ENCODE data around the gene SMOC1. TPM values are rescaled to one million over a fixed set of nuclear protein-coding genes. Genes with fewer than 3 reads are reported as not detected.

Gene SMOC1
- total and polyA plus RNA-seq, 7 donors, result 3.2 to 10.6 (median 6.2) TPM

DNA sequence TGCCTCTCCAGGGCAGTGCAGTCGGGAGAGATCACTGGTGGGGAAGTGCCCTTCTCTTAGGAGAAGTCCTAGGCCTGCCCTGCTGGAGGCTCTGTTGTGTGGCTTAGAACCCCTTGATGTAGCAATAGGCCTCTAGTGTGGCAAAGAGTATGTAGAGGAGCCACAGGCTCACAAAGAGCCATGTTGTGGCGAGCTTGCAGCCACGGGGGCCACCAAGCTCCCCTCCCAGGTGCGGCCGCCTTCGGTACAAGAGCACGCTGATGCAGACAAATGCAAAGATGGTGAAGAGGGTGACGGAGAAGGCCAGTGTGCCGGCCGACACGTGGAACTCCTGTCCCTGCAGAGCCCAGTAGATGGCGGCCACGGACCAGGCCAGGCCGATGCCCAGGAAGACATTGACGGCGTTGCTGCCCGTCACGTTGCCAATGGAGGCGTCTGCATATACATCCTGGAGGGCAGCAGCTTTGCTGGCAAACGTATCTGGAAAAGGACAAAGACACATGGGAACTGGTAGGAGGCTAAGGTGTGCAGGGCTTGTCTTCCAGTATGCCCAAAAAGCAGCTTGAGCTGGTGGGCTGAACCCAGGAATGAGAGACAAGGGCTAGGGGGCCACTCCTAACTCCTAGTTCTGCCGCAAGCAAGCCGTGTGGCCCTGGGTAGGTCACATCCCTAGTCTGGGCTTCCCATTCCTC, 166.8 kb downstream of the SMOC1 start:
- Histone ChIP-seq H3K9me3 (no peaks in the 10 kb centered on the region), H3K4me3 (no peak overlapping the region), H3K27ac (no peak overlapping the region), H3K36me3 (ENCODE audit: insufficient read depth in 1 of 2, low read depth in 1 of 2) (peaks cover 0 to 65% of the 10 kb centered on the region in 2 donors), H3K27me3 (ENCODE audit: insufficient read depth in 3 of 3, low read length in 2 of 3) (no peaks in the 10 kb centered on the region), H3K4me1 (no peaks in the 10 kb centered on the region)
- 33 to 37% (median 34%) methylated on average over 22 of the region's 22 CpGs for WGBS, 3 donors
- TF ChIP-seq CTCF (IDR thresholded peaks at IDR 0.05), result peak; percentile 75
- intact Hi-C loops (cut with DNase I), result loop anchor here (2.0 to 5.0 kb wide), 3 partner anchors 211 to 271 kb away; no protein-coding TSS in a partner anchor
- DNase-seq, result peak; percentile 56 to 82
- peak; percentile 83 to 89 (median 87) for ATAC-seq

DNA sequence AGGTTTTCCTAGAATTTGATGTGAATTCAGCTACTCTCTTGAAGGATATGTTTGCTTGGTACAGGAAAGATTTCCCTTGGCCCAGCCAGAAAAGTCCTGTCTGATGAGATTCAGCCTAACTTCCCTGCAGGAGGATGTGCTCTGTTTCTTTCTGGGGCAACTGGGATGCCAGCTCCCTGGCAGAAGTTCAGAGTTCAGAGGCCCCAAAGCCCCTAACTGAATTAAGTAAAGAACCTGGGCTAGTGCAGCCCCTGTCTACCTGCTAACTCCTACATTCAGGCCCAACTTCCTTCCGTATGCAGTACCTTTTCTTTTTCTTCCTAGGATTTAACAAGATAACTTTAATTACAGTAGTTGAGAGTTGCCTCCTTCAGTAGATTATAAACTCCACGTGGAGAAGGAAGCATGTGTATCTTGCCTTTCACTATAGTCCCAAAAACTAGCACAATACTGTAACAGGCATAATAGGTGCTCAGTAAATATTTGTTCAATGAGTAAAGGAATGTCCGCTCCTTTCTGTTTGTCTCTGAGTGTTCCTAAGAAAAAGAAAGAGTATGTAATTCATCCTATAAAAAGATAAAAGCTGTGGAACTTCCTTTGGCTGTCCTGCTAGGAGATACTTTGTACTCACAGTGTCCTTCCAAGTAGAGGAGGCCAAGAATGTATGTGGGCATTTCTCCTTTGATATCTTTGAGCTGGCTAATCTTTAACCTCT, 168.5 kb downstream of the SMOC1 start:
- Histone ChIP-seq H3K4me3 (no peak overlapping the region), H3K9me3 (no peaks in the 10 kb centered on the region), H3K4me1 (no peaks in the 10 kb centered on the region), H3K27me3 (ENCODE audit: insufficient read depth in 3 of 3, low read length in 2 of 3) (no peaks in the 10 kb centered on the region), H3K27ac (no peak overlapping the region), H3K36me3 (ENCODE audit: insufficient read depth in 1 of 2, low read depth in 1 of 2) (peaks cover 0 to 82% of the 10 kb centered on the region in 2 donors)
- ATAC-seq, result no peak
- 60 to 81% (median 63%) methylated on average over 3 of the region's 3 CpGs for WGBS, 3 donors
- intact Hi-C loops (cut with DNase I), result loop anchor here in 1 of 2 donors (2.0 to 5.0 kb wide), 2 partner anchors 209 to 270 kb away; no protein-coding TSS in a partner anchor
- DNase-seq, result no peak
- no peak for TF ChIP-seq CTCF (IDR thresholded peaks at IDR 0.05)

- no peaks in the 10 kb centered on the region for H3K9me3 ChIP-seq
- no peaks in the 10 kb centered on the region for H3K27me3 ChIP-seq (ENCODE audit: insufficient read depth in 3 of 3, low read length in 2 of 3)
- H3K4me1 ChIP-seq, result no peaks in the 10 kb centered on the region
- DNase-seq (no peak), ATAC-seq (no peak)
- intact Hi-C loops (cut with DNase I), result loop anchor here in 1 of 2 donors (5.0 kb wide), 1 partner anchor 269 kb away; no protein-coding TSS in a partner anchor
- H3K27ac ChIP-seq, result no peak overlapping the region
- no peak for TF ChIP-seq CTCF (IDR thresholded peaks at IDR 0.05)
- H3K4me3 ChIP-seq, result no peak overlapping the region
- peaks cover 0 to 85% of the 10 kb centered on the region in 2 donors for H3K36me3 ChIP-seq (ENCODE audit: insufficient read depth in 1 of 2, low read depth in 1 of 2)
- WGBS, 3 donors, result 61 to 88% (median 78%) methylated on average over 1 of the region's 1 CpG
Measured at GRCh38 chr14:70048313-70048654, 169.1 kb downstream of the SMOC1 start.

- no peak for DNase-seq
- Histone ChIP-seq H3K9me3 (no peaks in the 10 kb centered on the region), H3K36me3 (ENCODE audit: insufficient read depth in 1 of 2, low read depth in 1 of 2) (peaks cover 0 to 78% of the 10 kb centered on the region in 2 donors), H3K27me3 (ENCODE audit: insufficient read depth in 3 of 3, low read length in 2 of 3) (no peaks in the 10 kb centered on the region), H3K4me1 (no peaks in the 10 kb centered on the region), H3K4me3 (no peak overlapping the region), H3K27ac (no peak overlapping the region)
- 32 to 47% (median 32%) methylated on average over 3 of the region's 3 CpGs for WGBS, 3 donors
- no peak for TF ChIP-seq CTCF (IDR thresholded peaks at IDR 0.05)
- intact Hi-C loops (cut with DNase I), result loop anchor here in 1 of 2 donors (5.0 kb wide), 1 partner anchor 268 kb away; no protein-coding TSS in a partner anchor
- ATAC-seq, result no peak
Measured at GRCh38 chr14:70049605-70050004, 170.4 kb downstream of the SMOC1 start.

Measured in psoas muscle (tissue), 8 donors.